CD8-positive, alpha-beta memory T cell (primary cell): ENCODE data around the gene KLHL21. TPM values are rescaled to one million over a fixed set of nuclear protein-coding genes. Genes with fewer than 3 reads are reported as not detected.

Experiments used
- CTCF ChIA-PET: fragments of 350-600 bp; sonication (Branson Sonifier 250); formaldehyde crosslinking; loops from one replicate; lab custom pipeline; 2021; ENCODE audit warnings: antibody characterized with exemption; lab: Charles Lee
- POLR2A ChIA-PET: fragments of 350-600 bp; sonication (Branson Sonifier 250); formaldehyde crosslinking; loops from one replicate; lab custom pipeline; 2021; ENCODE audit warnings: antibody characterized with exemption; lab: Charles Lee
- DNase-seq, 5 donors: peaks; one replicate each; pipeline versions ENCODE4 v3.0.0 to v3.0.0-alpha.2; 2020 to 2022; ENCODE audit warnings: mixed read lengths in 1 of 5
- H3K27ac ChIP-seq: one replicate; pipeline ENCODE4 v1.7.0; 2013; ENCODE audit warnings: low read depth, mild to moderate bottlenecking, low read length, moderate library complexity
- H3K27me3 ChIP-seq: 2 replicates; pipeline ENCODE4 v1.7.0; 2013; ENCODE audit warnings: low read length, mild to moderate bottlenecking; ENCODE audit not compliant: insufficient read depth, poor library complexity, severe bottlenecking
- H3K36me3 ChIP-seq: 2 replicates; pipeline ENCODE4 v1.7.0; 2013; ENCODE audit warnings: mild to moderate bottlenecking, low read length, moderate library complexity; ENCODE audit not compliant: insufficient read depth
- H3K4me1 ChIP-seq: 2 replicates; pipeline ENCODE4 v1.7.0; 2013; ENCODE audit warnings: mild to moderate bottlenecking, low read length, moderate library complexity; ENCODE audit not compliant: insufficient read depth
- H3K4me3 ChIP-seq: 2 replicates; pipeline ENCODE4 v1.7.0; 2013; ENCODE audit warnings: mild to moderate bottlenecking, low read length
- H3K9me3 ChIP-seq: 2 replicates; pipeline ENCODE4 v1.7.0; 2013; ENCODE audit warnings: mild to moderate bottlenecking, low read length
- H3K27ac Mint-ChIP-seq, 8 donors: one replicate each; pipeline ENCODE4 v1.8.0; 2020 to 2021; ENCODE audit warnings: mixed read lengths in 8 of 8, mild to moderate bottlenecking in 6 of 8, inconsistent platforms in 3 of 8, moderate library complexity in 3 of 8
- H3K27me3 Mint-ChIP-seq, 2 donors: one replicate each; pipeline ENCODE4 v1.8.0; 2020 to 2021; ENCODE audit warnings: mixed read lengths in 2 of 2, mild to moderate bottlenecking in 1 of 2, moderate library complexity in 1 of 2
- H3K36me3 Mint-ChIP-seq, 3 donors: one replicate each; pipeline ENCODE4 v1.8.0; 2020 to 2021; ENCODE audit warnings: mixed read lengths in 3 of 3, inconsistent platforms in 1 of 3, mild to moderate bottlenecking in 1 of 3
- H3K4me1 Mint-ChIP-seq, 3 donors: one replicate each; pipeline ENCODE4 v1.8.0; 2020 to 2021; ENCODE audit warnings: mixed read lengths in 3 of 3, inconsistent platforms in 1 of 3, mild to moderate bottlenecking in 1 of 3
- H3K4me3 Mint-ChIP-seq, 7 donors: one replicate each; pipeline ENCODE4 v1.8.0; 2020 to 2021; ENCODE audit warnings: mixed read lengths in 7 of 7, mild to moderate bottlenecking in 6 of 7, moderate library complexity in 4 of 7, inconsistent platforms in 2 of 7
- H3K9me3 Mint-ChIP-seq, 5 donors: one replicate each; pipeline ENCODE4 v1.8.0; 2020 to 2022; ENCODE audit warnings: mixed read lengths in 5 of 5, mild to moderate bottlenecking in 3 of 5, moderate library complexity in 2 of 5, inconsistent platforms in 1 of 5
- polyA plus RNA-seq: library from polyadenylated mRNA; unstranded; fragments of 300-500 nt; fragmentation: Illumina TruSeq; gene quantifications from one replicate; pipeline ENCODE4 v1.2.3, GENCODE V29; 2021
- total RNA-seq, 2 experiments: library from RNA; stranded (reverse); gene quantifications; one replicate each; pipeline ENCODE4 v1.2.3, GENCODE V29; 2021

Gene KLHL21
- total and polyA plus RNA-seq, 3 experiments from 2014 or later: 31.6 to 37.3 (median 36.4) TPM

DNA sequence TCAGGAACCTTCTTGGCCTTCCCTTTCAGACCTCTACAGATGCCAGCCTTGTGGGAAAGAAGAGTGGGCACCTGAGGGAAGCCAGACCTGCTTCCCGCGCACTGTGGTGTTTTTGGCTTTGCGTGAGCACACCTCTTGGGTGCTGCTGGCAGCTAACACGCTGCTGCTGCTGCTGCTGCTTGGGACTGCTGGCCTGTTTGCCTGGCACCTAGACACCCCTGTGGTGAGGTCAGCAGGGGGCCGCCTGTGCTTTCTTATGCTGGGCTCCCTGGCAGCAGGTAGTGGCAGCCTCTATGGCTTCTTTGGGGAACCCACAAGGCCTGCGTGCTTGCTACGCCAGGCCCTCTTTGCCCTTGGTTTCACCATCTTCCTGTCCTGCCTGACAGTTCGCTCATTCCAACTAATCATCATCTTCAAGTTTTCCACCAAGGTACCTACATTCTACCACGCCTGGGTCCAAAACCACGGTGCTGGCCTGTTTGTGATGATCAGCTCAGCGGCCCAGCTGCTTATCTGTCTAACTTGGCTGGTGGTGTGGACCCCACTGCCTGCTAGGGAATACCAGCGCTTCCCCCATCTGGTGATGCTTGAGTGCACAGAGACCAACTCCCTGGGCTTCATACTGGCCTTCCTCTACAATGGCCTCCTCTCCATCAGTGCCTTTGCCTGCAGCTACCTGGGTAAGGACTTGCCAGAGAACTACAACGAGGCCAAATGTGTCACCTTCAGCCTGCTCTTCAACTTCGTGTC, 23.9 kb downstream of the KLHL21 start:
- peak overlapping the region; percentile 89 to 99 (median 96) for H3K4me3 Mint-ChIP-seq

DNA sequence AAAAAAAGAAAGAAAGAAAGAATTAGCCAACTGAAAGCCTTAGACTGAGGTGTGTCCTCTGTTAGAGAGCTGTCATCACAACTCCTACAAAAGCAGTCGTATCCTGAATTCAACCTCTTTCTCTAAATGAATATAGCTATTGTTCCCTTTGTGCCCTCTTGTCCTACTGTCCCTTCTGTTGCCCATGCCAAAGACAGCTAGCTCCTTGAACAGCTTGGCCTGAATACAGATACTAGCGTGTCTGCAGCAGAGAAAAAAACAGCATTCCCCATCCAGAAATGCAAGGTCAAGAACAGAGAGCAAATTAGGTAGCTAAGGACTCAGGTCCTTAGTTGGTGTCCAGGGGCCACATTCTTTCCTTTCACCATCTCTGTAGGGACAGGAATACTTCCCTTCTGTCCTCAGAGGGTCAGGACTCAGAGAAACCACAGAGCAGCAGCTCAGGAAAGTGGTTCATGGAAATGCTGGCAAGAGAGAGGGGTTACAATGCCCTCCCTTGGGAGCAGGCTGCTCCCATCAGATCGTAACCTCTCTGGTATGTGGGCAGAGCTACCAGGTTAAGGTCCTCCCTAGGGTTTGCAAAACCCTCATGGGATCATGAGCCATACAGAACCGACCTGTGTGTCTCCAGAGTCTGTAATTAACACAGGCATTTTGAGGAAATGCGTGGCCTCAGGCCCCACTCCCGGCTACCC, 24.7 kb downstream of the KLHL21 start:
- no peaks in the 10 kb centered on the region for H3K9me3 Mint-ChIP-seq
- peak overlapping the region in 6 of 8 donors; percentile 24 to 87 (median 65) for H3K27ac Mint-ChIP-seq
- no peaks in the 10 kb centered on the region for H3K36me3 ChIP-seq
- peaks cover 0 to 13% (median 0%) of the 10 kb centered on the region in 3 donors for H3K36me3 Mint-ChIP-seq
- H3K4me1 ChIP-seq: peaks cover 30% of the 10 kb centered on the region
- H3K27ac ChIP-seq: no peak overlapping the region
- H3K4me3 Mint-ChIP-seq: peak overlapping the region in 4 of 7 donors; percentile 6 to 71 (median 44)
- no peak for DNase-seq
- POLR2A ChIA-PET: interaction anchor here (4.0 kb wide), 1 partner anchor 24 kb away, joined by 64 read pairs; the partner anchor contains the start of gene KLHL21
- H3K4me3 ChIP-seq: no peak overlapping the region
- CTCF ChIA-PET: interaction anchor here (0.9 to 1.4 kb wide), 4 partner anchors 9 to 88 kb away, joined by 3 to 4 read pairs (median 4); partner anchors contain the start of genes NOL9 and TAS1R1
- no peaks in the 10 kb centered on the region for H3K9me3 ChIP-seq
- no peaks in the 10 kb centered on the region for H3K27me3 ChIP-seq
- peaks cover 29 to 40% (median 34%) of the 10 kb centered on the region in 3 donors for H3K4me1 Mint-ChIP-seq
- peaks cover 0 to 3% of the 10 kb centered on the region in 2 donors for H3K27me3 Mint-ChIP-seq

More for the DNA sequence above, 23.9 kb downstream of the KLHL21 start:
- CTCF ChIA-PET: interaction anchor here (0.9 to 5.2 kb wide), 4 partner anchors 21 to 68 kb away, joined by 3 to 28 read pairs (median 8); partner anchors contain the start of genes NOL9 and TAS1R1
- POLR2A ChIA-PET: interaction anchor here (4.0 kb wide), 1 partner anchor 23 kb away, joined by 64 read pairs; the partner anchor contains the start of gene KLHL21
- peak overlapping the region; percentile 87 to 98 (median 98) for H3K27ac Mint-ChIP-seq
- Histone ChIP-seq H3K36me3 (no peaks in the 10 kb centered on the region), H3K27me3 (no peaks in the 10 kb centered on the region), H3K9me3 (no peaks in the 10 kb centered on the region), H3K27ac (peak overlapping the region; percentile 88), H3K4me3 (peak overlapping the region; percentile 85), H3K4me1 (peaks cover 30% of the 10 kb centered on the region)
- peaks cover 29 to 40% (median 34%) of the 10 kb centered on the region in 3 donors for H3K4me1 Mint-ChIP-seq
- no peak for DNase-seq
- no peaks in the 10 kb centered on the region for H3K9me3 Mint-ChIP-seq
- peaks cover 0 to 13% (median 0%) of the 10 kb centered on the region in 3 donors for H3K36me3 Mint-ChIP-seq
- peaks cover 0 to 3% of the 10 kb centered on the region in 2 donors for H3K27me3 Mint-ChIP-seq

DNA sequence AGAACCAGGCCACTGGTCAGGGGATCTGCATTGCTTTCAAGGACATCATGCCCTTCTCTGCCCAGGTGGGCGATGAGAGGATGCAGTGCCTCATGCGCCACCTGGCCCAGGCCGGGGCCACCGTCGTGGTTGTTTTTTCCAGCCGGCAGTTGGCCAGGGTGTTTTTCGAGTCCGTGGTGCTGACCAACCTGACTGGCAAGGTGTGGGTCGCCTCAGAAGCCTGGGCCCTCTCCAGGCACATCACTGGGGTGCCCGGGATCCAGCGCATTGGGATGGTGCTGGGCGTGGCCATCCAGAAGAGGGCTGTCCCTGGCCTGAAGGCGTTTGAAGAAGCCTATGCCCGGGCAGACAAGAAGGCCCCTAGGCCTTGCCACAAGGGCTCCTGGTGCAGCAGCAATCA, 27.9 kb downstream of the KLHL21 start:
- H3K27me3 Mint-ChIP-seq: peaks cover 0 to 8% of the 10 kb centered on the region in 2 donors
- H3K4me3 ChIP-seq: no peak overlapping the region
- no peaks in the 10 kb centered on the region for H3K36me3 ChIP-seq
- no peak overlapping the region for H3K4me3 Mint-ChIP-seq
- peaks cover 8 to 10% (median 8%) of the 10 kb centered on the region in 3 donors for H3K4me1 Mint-ChIP-seq
- DNase-seq: no peak
- H3K9me3 ChIP-seq: no peaks in the 10 kb centered on the region
- no peak overlapping the region for H3K27ac ChIP-seq
- peaks cover 0 to 4% (median 0%) of the 10 kb centered on the region in 5 donors for H3K9me3 Mint-ChIP-seq
- ChIA-PET POLR2A (no interaction called here), CTCF (interaction anchor here (3.3 kb wide), 1 partner anchor 20 kb away, joined by 10 read pairs; the partner anchor contains the start of genes NOL9 and TAS1R1)
- H3K27me3 ChIP-seq: no peaks in the 10 kb centered on the region
- no peak overlapping the region for H3K27ac Mint-ChIP-seq
- peaks cover 6% of the 10 kb centered on the region for H3K4me1 ChIP-seq
- peaks cover 0 to 3% (median 0%) of the 10 kb centered on the region in 3 donors for H3K36me3 Mint-ChIP-seq

DNA sequence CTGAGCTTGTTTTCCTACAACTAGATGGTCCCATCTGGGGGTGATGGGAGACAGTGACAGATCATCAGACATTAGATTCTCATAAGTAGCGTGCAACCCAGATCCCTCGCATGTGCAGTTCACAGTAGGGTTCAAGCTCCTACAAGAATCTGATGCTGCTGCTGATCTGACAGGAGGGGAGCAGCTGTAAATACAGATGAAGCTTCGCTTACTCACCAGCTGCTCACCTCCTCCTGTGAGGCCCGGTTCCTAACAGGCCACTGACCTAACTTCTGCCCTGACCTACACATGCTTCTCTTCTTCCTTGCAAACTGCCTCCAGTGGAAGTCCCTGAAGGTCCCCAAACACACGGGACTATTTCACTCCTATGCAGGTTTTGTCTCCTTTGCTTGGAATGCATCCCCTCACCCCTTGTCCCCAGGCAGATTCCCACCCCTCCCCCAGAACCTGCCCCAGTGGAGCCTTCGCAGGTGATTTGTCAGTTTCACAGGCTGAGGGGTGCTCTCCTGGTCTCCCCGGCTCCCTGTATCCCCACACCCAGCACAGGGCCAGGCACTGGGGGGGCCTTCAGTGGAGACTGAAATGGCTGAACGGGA, 28.5 kb downstream of the KLHL21 start:
- Histone ChIP-seq H3K36me3 (no peaks in the 10 kb centered on the region), H3K4me1 (peaks cover under 1% of the 10 kb centered on the region), H3K9me3 (no peaks in the 10 kb centered on the region), H3K27me3 (no peaks in the 10 kb centered on the region), H3K27ac (no peak overlapping the region), H3K4me3 (no peak overlapping the region)
- ChIA-PET CTCF (interaction anchor here (3.3 kb wide), 1 partner anchor 20 kb away, joined by 10 read pairs; the partner anchor contains the start of genes NOL9 and TAS1R1), POLR2A (no interaction called here)
- Mint-ChIP-seq H3K27me3 (peaks cover 0 to 10% of the 10 kb centered on the region in 2 donors), H3K4me3 (no peak overlapping the region), H3K4me1 (peaks cover under 1 to 3% (median 1%) of the 10 kb centered on the region in 3 donors), H3K9me3 (peaks cover 0 to 4% (median 0%) of the 10 kb centered on the region in 5 donors), H3K36me3 (no peaks in the 10 kb centered on the region), H3K27ac (no peak overlapping the region)
- DNase-seq: no peak

DNA sequence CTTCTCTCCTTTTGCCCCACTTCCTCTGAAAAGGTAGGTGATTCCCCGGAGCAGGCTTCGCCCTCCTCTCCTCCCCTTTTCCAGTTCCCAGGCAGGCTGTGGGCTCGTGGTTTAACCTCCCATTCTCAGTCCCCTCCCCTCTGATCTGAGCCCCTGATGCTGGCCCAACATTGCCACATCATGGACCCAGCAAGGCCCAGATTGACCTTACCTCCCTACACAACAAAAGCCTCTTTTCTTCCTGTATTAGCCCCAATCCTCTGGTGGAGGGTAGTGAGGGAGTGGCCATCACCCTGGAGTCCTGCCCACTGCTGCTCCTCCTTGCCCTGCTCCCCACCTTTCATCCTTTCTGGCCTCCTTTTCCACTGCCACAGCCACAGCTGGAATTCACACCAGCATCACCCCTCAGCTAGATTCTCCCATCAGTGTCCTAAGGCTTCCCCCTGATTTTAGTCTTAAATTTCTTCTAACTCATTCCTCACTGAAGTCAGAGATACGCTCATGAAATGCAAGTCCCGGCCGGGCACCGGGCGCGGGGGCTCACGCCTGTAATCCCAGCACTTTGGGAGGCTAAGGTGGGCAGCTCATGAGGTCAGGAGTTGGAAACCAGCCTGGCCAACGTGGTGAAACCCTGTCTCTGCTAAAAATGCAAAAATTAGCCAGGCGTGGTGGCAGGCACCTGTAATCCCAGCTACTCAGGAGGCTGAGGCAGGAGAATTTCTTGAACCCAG, 29.9 kb downstream of the KLHL21 start:
- CTCF ChIA-PET: interaction anchor here (3.3 kb wide), 1 partner anchor 18 kb away, joined by 10 read pairs; the partner anchor contains the start of genes NOL9 and TAS1R1
- Mint-ChIP-seq H3K4me1 (no peaks in the 10 kb centered on the region), H3K27ac (peak overlapping the region in 1 of 8 donors; percentile 19), H3K9me3 (peaks cover 0 to 4% (median 0%) of the 10 kb centered on the region in 5 donors), H3K27me3 (peaks cover 0 to 11% of the 10 kb centered on the region in 2 donors), H3K36me3 (no peaks in the 10 kb centered on the region), H3K4me3 (no peak overlapping the region)
- no peaks in the 10 kb centered on the region for H3K27me3 ChIP-seq
- H3K27ac ChIP-seq: no peak overlapping the region
- H3K36me3 ChIP-seq: no peaks in the 10 kb centered on the region
- H3K9me3 ChIP-seq: no peaks in the 10 kb centered on the region
- no peaks in the 10 kb centered on the region for H3K4me1 ChIP-seq
- H3K4me3 ChIP-seq: no peak overlapping the region
- POLR2A ChIA-PET: no interaction called here
- no peak for DNase-seq

DNA sequence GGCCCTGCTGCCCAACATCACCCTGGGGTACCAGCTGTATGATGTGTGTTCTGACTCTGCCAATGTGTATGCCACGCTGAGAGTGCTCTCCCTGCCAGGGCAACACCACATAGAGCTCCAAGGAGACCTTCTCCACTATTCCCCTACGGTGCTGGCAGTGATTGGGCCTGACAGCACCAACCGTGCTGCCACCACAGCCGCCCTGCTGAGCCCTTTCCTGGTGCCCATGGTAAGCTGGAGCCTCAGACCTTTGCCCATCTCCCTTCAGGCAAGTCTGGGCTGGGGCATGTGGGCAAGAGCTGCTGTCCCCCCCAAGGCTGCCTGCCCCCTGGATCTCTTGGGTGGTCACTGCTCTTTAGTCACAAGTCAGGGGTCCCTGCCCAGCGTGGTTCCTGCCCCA, 31.7 kb downstream of the KLHL21 start:
- Mint-ChIP-seq H3K4me3 (no peak overlapping the region), H3K27me3 (peaks cover 0 to 11% of the 10 kb centered on the region in 2 donors), H3K4me1 (no peaks in the 10 kb centered on the region), H3K9me3 (peaks cover 0 to 4% (median 0%) of the 10 kb centered on the region in 5 donors), H3K36me3 (no peaks in the 10 kb centered on the region), H3K27ac (no peak overlapping the region)
- no peak for DNase-seq
- ChIA-PET POLR2A (interaction anchor here (0.6 to 0.9 kb wide), 2 partner anchors 9 to 62 kb away, joined by 3 read pairs; partner anchors contain the start of gene ZBTB48), CTCF (interaction anchor here (1.5 kb wide), 1 partner anchor 148 kb away, joined by 3 read pairs; no protein-coding TSS in a partner anchor)
- no peak overlapping the region for H3K4me3 ChIP-seq
- H3K36me3 ChIP-seq: no peaks in the 10 kb centered on the region
- H3K27me3 ChIP-seq: no peaks in the 10 kb centered on the region
- H3K27ac ChIP-seq: no peak overlapping the region
- no peaks in the 10 kb centered on the region for H3K4me1 ChIP-seq
- H3K9me3 ChIP-seq: no peaks in the 10 kb centered on the region

DNA sequence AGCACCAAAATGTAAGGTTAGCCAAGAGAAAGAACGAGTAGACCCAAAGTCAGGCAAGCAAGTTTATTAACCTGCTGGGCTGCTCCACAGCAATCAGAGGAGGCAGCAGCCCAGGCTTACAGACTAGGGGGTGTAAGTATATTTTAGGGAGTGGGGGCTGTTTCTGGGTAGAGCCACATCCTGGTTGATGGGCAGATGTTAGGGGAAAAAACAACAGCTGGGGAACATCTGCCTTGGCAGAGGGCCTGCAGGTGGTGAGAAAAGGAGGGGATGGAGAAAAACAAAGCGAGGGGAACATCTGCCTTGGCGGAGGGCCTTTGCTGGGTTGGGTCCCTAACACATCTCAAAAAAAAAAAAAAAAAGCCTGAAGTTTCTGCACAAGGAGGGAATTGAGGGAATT, 32.6 kb downstream of the KLHL21 start:
- Histone ChIP-seq H3K4me3 (no peak overlapping the region), H3K9me3 (no peaks in the 10 kb centered on the region), H3K27ac (no peak overlapping the region), H3K27me3 (no peaks in the 10 kb centered on the region), H3K4me1 (no peaks in the 10 kb centered on the region), H3K36me3 (no peaks in the 10 kb centered on the region)
- Mint-ChIP-seq H3K9me3 (peaks cover 0 to 4% (median 0%) of the 10 kb centered on the region in 5 donors), H3K4me1 (no peaks in the 10 kb centered on the region), H3K27me3 (peaks cover 0 to 11% of the 10 kb centered on the region in 2 donors), H3K4me3 (no peak overlapping the region), H3K36me3 (no peaks in the 10 kb centered on the region), H3K27ac (no peak overlapping the region)
- ChIA-PET CTCF (interaction anchor here (1.5 kb wide), 1 partner anchor 147 kb away, joined by 3 read pairs; no protein-coding TSS in a partner anchor), POLR2A (interaction anchor here (0.9 kb wide), 1 partner anchor 10 kb away, joined by 3 read pairs; the partner anchor contains the start of gene ZBTB48)
- DNase-seq: no peak
